NCI-H510A treated with DMSO at 0.1 percent for 48 hours (cell line): ENCODE measurements around the gene TRAPPC10.

Experiments
- DNase-seq: peaks from one replicate; lab custom pipeline; 2025; lab: John Stamatoyannopoulos, UW

TRAPPC10 gene

DNA sequence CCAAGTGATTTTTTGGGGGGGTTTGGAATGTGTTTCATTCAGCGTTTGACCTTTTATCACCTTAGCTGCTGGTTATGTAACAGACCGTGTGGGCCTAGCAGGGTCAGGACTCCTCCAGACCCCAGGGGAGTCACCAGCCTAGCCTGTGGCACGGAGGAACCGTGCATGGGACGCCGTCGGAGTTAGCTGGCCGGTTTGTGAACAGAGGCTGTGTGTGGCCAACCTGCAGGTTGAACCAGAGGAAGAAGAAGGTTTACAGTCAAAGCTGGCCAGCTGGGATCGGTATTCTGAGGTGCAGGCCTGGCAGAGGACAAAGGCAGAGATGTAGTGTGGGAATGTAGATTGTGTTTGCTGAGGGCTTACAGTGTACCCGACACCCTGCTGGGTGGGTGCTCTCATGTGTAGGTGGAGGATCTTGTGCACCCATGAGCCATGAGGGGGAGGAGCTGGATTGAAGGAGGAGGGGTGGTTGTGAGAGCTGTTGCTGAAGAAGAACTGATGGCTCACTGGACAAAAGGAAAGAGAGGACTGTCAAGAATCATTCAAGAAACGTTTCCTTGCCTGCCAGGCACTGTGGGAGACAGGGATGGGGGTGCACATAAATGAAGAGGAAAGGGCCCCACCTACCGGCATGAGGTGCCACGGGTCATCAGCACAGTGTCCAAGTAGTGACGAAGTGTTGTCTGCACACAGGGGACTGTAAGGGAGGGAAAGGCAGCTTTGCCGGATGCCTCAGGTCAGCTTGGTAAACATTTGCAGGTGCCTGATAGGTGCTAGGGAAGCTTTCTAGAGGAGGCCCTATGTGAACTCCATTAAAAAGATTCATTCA lies 55.1 kb downstream of the TRAPPC10 start:
- no peak for DNase-seq

GRCh38 chr21:44070391-44070790 lies 58.3 kb downstream of the TRAPPC10 start:
- no peak for DNase-seq

- no peak for DNase-seq
Measured at GRCh38 chr21:44071359-44072104, 59.4 kb downstream of the TRAPPC10 start.

GRCh38 chr21:44072111-44072510 lies 60.0 kb downstream of the TRAPPC10 start:
- DNase-seq, result no peak

- no peak for DNase-seq
Measured at GRCh38 chr21:44074315-44074958, 62.3 kb downstream of the TRAPPC10 start.

- no peak for DNase-seq
Measured at GRCh38 chr21:44076316-44076715, 64.2 kb downstream of the TRAPPC10 start.

GRCh38 chr21:44078411-44078981 lies 66.4 kb downstream of the TRAPPC10 start:
- DNase-seq, result no peak

- DNase-seq, result no peak
Measured at GRCh38 chr21:44079446-44079845, 67.3 kb downstream of the TRAPPC10 start.

GRCh38 chr21:44079846-44080245 lies 67.7 kb downstream of the TRAPPC10 start:
- no peak for DNase-seq

DNA sequence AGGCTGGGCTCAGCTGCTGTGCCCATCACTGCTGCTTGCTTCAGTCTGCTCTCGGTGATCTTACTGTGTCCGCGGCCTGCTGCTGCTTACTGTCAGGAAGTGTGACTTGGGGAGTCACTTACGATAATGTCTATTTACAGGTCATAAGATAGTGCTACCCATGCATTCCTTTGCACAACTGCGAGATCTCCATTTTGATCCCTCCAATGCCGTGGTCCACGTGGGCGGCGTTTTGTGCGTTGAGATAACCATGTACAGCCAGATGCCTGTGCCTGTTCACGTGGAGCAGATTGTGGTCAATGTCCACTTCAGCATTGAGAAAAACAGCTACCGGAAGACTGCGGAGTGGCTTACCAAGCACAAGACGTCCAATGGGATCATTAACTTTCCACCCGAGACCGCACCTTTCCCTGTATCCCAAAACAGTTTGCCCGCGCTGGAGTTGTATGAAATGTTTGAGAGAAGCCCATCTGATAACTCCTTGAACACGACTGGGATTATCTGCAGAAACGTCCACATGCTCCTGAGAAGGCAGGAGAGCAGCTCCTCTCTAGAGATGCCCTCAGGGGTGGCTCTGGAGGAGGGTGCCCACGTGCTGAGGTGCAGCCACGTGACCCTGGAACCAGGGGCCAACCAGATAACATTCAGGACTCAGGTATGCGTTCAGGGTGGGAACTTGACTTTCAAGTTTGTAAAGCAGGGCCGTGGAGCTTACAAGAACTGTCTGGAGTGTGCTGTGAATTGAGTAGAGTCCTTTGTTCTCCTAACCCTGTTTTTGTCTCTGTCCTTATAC lies 70.7 kb downstream of the TRAPPC10 start:
- DNase-seq, result no peak

DNA sequence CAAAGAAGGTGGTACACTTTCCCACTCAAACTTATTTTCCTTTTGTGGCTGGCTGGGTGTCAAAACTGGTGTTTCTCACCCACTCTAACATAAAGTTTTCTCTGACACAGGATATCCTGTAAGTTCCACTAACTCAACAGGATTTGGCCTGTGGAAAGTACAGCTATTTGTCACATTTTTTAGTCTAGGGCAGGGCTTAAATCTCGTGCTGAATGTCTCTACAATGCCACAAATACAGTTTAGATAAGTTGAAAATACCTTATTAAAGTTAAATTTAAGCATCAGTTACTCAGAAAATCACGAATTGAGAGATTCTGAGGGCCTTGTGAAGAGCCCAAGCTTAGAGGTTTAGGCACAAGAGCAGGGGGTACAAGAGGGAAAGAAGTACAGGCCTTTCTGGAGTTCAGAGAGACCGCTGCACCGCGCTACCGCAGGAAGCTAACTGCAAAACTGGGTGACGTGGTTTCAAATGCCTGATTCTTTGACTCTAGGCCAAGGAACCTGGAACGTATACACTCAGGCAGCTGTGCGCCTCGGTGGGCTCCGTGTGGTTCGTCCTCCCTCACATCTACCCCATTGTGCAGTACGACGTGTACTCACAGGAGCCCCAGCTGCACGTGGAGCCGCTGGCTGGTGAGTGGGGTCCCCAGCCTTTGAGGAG lies 71.7 kb downstream of the TRAPPC10 start:
- DNase-seq, result no peak

DNA sequence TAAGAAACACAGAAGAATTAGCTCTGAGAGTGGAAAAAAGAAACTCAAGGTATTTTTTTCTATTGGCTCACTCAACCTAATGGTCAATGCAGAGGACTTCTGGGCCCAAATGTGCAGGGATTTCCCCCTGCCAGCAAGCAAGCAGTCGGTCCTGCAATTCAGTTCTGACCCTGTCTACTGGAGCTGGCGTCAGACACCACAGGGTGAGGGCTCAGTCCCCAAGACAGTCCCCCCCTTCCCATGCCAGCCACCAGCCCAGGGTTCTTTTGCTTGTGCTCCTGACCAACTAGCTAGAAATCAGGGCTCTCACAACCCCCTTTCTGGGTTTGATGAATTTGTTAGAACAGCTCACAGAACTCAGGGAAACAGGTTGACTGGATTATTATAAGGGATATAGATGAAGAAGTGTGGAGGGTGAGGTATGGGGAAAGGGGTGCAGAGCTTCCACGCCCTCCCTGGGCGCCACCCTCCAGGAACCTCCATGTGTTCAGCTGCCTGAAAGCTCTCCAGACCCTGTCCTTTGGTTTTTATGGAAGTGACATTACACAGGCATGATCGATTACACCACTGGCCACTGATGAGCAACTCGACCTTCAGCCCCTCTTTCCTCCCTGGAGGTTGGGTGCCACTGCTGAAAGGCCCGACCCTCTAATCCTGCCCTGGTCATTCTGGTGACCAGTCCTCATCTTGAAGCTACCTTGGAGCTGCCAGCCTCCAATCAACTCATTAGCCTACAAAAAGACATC lies 72.6 kb downstream of the TRAPPC10 start:
- DNase-seq, result no peak

DNA sequence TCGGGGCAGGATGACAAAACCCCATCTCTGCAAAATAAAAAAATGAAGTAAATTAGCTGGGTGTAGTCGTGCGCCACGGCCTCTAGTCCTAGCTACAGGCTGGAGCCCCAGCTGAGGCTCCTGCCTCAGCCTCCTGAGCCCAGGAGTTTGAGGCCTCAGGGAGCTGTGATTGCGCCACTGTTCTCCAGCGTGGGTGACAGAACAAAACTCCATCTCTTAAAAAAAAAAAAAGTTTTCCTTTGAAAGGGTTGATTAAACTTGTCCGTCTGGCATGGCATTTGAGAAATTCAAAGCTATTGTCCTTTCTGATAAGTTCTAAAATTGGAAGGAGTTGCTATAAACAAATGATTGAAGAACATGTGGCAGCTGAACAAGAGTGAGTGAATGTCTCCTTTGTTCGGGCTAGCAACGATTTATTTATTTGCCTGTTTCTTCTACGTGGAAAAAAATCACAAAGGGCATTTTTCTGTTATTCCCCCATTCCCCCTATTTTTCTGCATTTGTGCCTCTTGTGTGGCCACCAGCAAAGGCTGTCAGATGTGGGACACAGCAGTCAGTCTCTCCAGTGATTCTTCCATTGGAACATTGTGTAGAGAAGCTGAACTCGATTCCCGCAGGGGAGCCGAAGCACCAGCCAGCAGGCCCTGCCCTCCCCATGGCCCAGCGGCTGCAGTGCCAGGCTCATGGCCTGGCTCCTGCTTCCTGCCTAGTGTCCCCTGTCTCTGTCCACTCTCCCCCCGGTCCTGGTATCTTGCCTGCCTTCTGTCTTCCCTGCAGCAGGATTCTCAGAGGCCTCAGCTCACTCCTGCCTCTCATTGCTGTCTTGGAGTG lies 73.6 kb downstream of the TRAPPC10 start:
- no peak for DNase-seq

- DNase-seq, result no peak
Measured at GRCh38 chr21:44086636-44087425, 74.7 kb downstream of the TRAPPC10 start.

DNA sequence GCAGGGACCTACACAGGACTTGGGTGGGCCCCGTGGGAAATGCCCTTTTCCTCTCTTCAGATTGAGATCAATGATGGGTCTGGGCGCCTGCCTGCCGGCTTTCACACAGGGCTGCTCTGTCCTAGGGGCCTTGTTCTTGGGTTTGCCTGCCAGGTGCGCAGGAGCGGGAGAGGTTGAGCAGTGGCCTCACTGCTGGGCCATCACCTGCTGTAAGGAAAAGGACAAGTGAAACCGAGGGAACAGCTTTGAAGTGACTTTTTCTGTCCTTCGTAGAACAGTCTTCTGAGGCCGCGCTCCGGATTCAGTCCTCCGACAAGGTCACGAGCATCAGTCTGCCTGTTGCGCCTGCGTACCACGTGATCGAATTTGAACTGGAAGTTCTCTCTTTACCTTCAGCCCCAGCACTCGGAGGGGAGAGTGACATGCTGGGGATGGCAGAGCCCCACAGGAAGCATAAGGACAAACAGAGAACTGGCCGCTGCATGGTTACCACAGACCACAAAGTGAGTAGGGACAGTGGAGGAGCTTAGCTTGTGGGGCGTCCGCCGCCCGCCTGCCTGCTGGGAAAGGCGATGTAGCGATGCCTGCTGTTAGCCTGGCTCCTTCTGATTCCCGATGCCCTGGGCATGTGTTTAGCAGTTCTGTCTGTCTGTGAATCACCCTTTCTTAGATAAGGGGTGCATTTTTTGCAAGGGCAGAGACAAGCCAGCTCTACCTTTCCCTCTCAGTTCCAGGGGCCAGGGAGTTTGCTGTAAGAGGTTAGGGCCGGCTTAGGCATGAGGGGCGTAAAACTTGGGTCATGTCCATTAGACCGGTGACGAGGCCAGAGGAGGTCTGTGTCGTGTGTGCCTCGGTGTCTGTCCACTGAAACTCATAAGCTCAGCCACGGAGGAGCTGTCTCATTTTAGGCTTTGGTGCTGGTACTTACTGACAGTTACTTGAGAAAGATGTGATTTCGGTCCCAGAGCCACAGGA lies 75.6 kb downstream of the TRAPPC10 start:
- no peak for DNase-seq

- no peak for DNase-seq
Measured at GRCh38 chr21:44088401-44088780, 76.3 kb downstream of the TRAPPC10 start.
